IMR-90 (cell line): Measurements from ENCODE around the gene TF. TPM values are rescaled to one million over a fixed set of nuclear protein-coding genes. Genes with fewer than 3 reads are reported as not detected.

Experiments
- ATAC-seq: fragments of 200-7000 bp; cut with Tn5 transposase; 2 replicates; pipeline ENCODE4 v1.9.1; 2020; ENCODE audit warnings: low read depth, mild to moderate bottlenecking, moderate library complexity
- BruUV-seq: library from RNA; stranded (reverse); fragments of 400-500 nt; replicated peaks from 2 replicates; lab custom pipeline; 2021; lab: Mats Ljungman, UMichigan
- CTCF ChIA-PET: fragments of 300-600 bp; formaldehyde crosslinking; extraction: SDS; loops from one replicate; lab custom pipeline; 2021; ENCODE audit warnings: antibody characterized with exemption; lab: Yijun Ruan, JAX
- POLR2A ChIA-PET: fragments of 300-600 bp; sonication (Branson Sonifier 250); formaldehyde crosslinking; loops from one replicate; lab custom pipeline; 2022; ENCODE audit warnings: antibody characterized with exemption; ENCODE audit not compliant: unreplicated experiment; lab: Charles Lee
- DNase-seq: peaks from one replicate; pipeline ENCODE4 v3.0.0; 2013
- H2AFZ ChIP-seq: replicated peaks from 2 replicates; pipeline ENCODE3; 2013; ENCODE audit warnings: low read length, mild to moderate bottlenecking; ENCODE audit not compliant: poor library complexity
- H2AK5ac ChIP-seq: 2 replicates; pipeline ENCODE4 v1.6.1; 2013; ENCODE audit warnings: low read depth, low read length, inconsistent platforms
- H2AK9ac ChIP-seq: replicated peaks from 2 replicates; pipeline ENCODE3; 2013; ENCODE audit warnings: mild to moderate bottlenecking, low read depth, low read length, moderate library complexity; ENCODE audit not compliant: poor library complexity
- H2BK120ac ChIP-seq: 2 replicates; pipeline ENCODE4 v1.6.1; 2013; ENCODE audit warnings: low read depth, low read length, inconsistent platforms
- H2BK15ac ChIP-seq: 3 replicates; pipeline ENCODE4 v1.6.1; 2013; ENCODE audit warnings: low read depth, low read length, inconsistent platforms
- H2BK20ac ChIP-seq: 2 replicates; pipeline ENCODE4 v1.6.1; 2013; ENCODE audit warnings: low read depth, mild to moderate bottlenecking, inconsistent platforms, low read length, moderate library complexity
- H2BK5ac ChIP-seq: 2 replicates; pipeline ENCODE4 v1.6.1; 2013; ENCODE audit warnings: mild to moderate bottlenecking, low read depth, low read length, inconsistent platforms; ENCODE audit not compliant: poor library complexity, severe bottlenecking
- H3K14ac ChIP-seq: replicated peaks from 2 replicates; pipeline ENCODE4 v1.6.1; 2013; ENCODE audit warnings: low read depth, low read length, inconsistent platforms
- H3K18ac ChIP-seq: 2 replicates; pipeline ENCODE4 v1.6.1; 2013; ENCODE audit warnings: low read depth, low read length, control low read depth
- H3K23ac ChIP-seq: 2 replicates; pipeline ENCODE4 v1.6.1; 2013; ENCODE audit warnings: low read depth, low read length, inconsistent platforms
- H3K27ac ChIP-seq: 2 replicates; pipeline ENCODE4 v1.5.1; 2013; ENCODE audit warnings: mild to moderate bottlenecking, control low read depth, low read length; ENCODE audit not compliant: insufficient read depth
- H3K27me3 ChIP-seq: 2 replicates; pipeline ENCODE4 v1.6.1; 2013; ENCODE audit warnings: low read length; ENCODE audit not compliant: control insufficient read depth, insufficient read depth
- H3K36me3 ChIP-seq: 2 replicates; pipeline ENCODE4 v1.6.1; 2013; ENCODE audit warnings: low read length, mixed read lengths; ENCODE audit not compliant: control insufficient read depth, insufficient read depth
- H3K4ac ChIP-seq: 2 replicates; pipeline ENCODE4 v1.6.1; 2013; ENCODE audit warnings: low read depth, low read length, inconsistent platforms
- H3K4me1 ChIP-seq: 2 replicates; pipeline ENCODE4 v1.6.1; 2013; ENCODE audit warnings: low read length, mixed read lengths; ENCODE audit not compliant: control insufficient read depth, insufficient read depth
- H3K4me2 ChIP-seq: 2 replicates; pipeline ENCODE4 v1.6.1; 2013; ENCODE audit warnings: low read depth, mild to moderate bottlenecking, control low read depth, low read length, moderate library complexity
- H3K4me3 ChIP-seq: 2 replicates; pipeline ENCODE4 v1.5.1; 2013; ENCODE audit warnings: low read depth, mild to moderate bottlenecking, control low read depth, low read length, moderate library complexity; ENCODE audit not compliant: insufficient read depth
- H3K56ac ChIP-seq: 2 replicates; pipeline ENCODE4 v1.6.1; 2013; ENCODE audit warnings: low read length, inconsistent platforms; ENCODE audit not compliant: insufficient read depth; ENCODE audit errors: extremely low read depth
- H3K79me1 ChIP-seq, 2 experiments: 2 replicates each; pipeline ENCODE4 v1.6.1; 2013; ENCODE audit warnings: low read length in 2 of 2, inconsistent platforms in 1 of 2, low read depth in 1 of 2
- H3K9ac ChIP-seq: 2 replicates; pipeline ENCODE4 v1.6.1; 2013; ENCODE audit warnings: low read depth, low read length, control low read depth
- H3K9me1 ChIP-seq: 2 replicates; pipeline ENCODE4 v1.6.1; 2013; ENCODE audit warnings: low read length, inconsistent platforms; ENCODE audit not compliant: insufficient read depth
- H3K9me3 ChIP-seq: 2 replicates; pipeline ENCODE4 v1.6.1; 2013; ENCODE audit warnings: low read length; ENCODE audit not compliant: control insufficient read depth, insufficient read depth
- H4K20me1 ChIP-seq: 2 replicates; pipeline ENCODE4 v1.6.1; 2013; ENCODE audit warnings: low read length, inconsistent platforms; ENCODE audit not compliant: insufficient read depth
- H4K5ac ChIP-seq: 2 replicates; pipeline ENCODE4 v1.6.1; 2013; ENCODE audit warnings: mild to moderate bottlenecking, low read depth, low read length, control low read depth
- H4K8ac ChIP-seq, 2 experiments: 2 replicates each; pipeline ENCODE4 v1.6.1; 2013; ENCODE audit warnings: low read depth in 2 of 2, low read length in 2 of 2, control low read depth in 1 of 2, inconsistent platforms in 1 of 2
- H4K91ac ChIP-seq: 2 replicates; pipeline ENCODE4 v1.6.1; 2013; ENCODE audit warnings: low read depth, low read length, inconsistent platforms; ENCODE audit not compliant: insufficient read depth
- BHLHE40 ChIP-seq: fragments of 150-350 bp; IDR thresholded peaks from 2 replicates; pipeline ENCODE4 v1.6.1; 2016; ENCODE audit warnings: mild to moderate bottlenecking, low read depth, low read length
- CEBPB ChIP-seq: IDR thresholded peaks from 2 replicates; pipeline ENCODE4 v1.6.1; 2012; ENCODE audit warnings: low read depth, low read length, improper control_type of control experiment
- CHD1 ChIP-seq: IDR thresholded peaks from 2 replicates; pipeline ENCODE4 v1.6.1; 2012; ENCODE audit warnings: low read depth, low read length, improper control_type of control experiment
- FOS ChIP-seq: fragments of 150-350 bp; IDR thresholded peaks from 2 replicates; pipeline ENCODE4 v1.6.1; 2016; ENCODE audit warnings: low read depth, low read length
- MAFK ChIP-seq: IDR thresholded peaks from 2 replicates; pipeline ENCODE4 v1.6.1; 2012; ENCODE audit warnings: low read depth, low read length, improper control_type of control experiment
- MAZ ChIP-seq: IDR thresholded peaks from 2 replicates; pipeline ENCODE4 v1.6.1; 2012; ENCODE audit warnings: low read depth, mild to moderate bottlenecking, low read length, improper control_type of control experiment, moderate library complexity, borderline replicate concordance
- MXI1 ChIP-seq: IDR thresholded peaks from 2 replicates; pipeline ENCODE4 v1.6.1; 2012; ENCODE audit warnings: low read depth, mild to moderate bottlenecking, low read length, moderate library complexity, borderline replicate concordance
- NFE2L2 ChIP-seq: fragments of 150-350 bp; IDR thresholded peaks from 2 replicates; pipeline ENCODE4 v1.6.1; 2016; ENCODE audit warnings: low read depth, mild to moderate bottlenecking, low read length
- POLR2A ChIP-seq: IDR thresholded peaks from 2 replicates; pipeline ENCODE4 v1.6.1; 2012; ENCODE audit warnings: mild to moderate bottlenecking, low read depth, low read length
- RAD21 ChIP-seq: IDR thresholded peaks from 2 replicates; pipeline ENCODE4 v1.6.1; 2012; ENCODE audit warnings: low read length, improper control_type of control experiment
- RCOR1 ChIP-seq: IDR thresholded peaks from 2 replicates; pipeline ENCODE4 v1.6.1; 2012; ENCODE audit warnings: mild to moderate bottlenecking, low read length, improper control_type of control experiment; ENCODE audit not compliant: insufficient replicate concordance
- RFX5 ChIP-seq: IDR thresholded peaks from 2 replicates; pipeline ENCODE4 v1.8.0; 2012; ENCODE audit warnings: low read depth, mild to moderate bottlenecking, low read length, moderate library complexity
- SMC3 ChIP-seq: fragments of 150-350 bp; IDR thresholded peaks from 2 replicates; pipeline ENCODE4 v1.6.1; 2016; ENCODE audit warnings: low read depth, mild to moderate bottlenecking, antibody characterized with exemption, low read length, moderate library complexity
- USF2 ChIP-seq: fragments of 150-350 bp; IDR thresholded peaks from 2 replicates; pipeline ENCODE4 v1.6.1; 2017; ENCODE audit warnings: mild to moderate bottlenecking, antibody characterized with exemption, low read length, low read depth
- WGBS, 2 experiments: methylation state at CpG; one replicate each; pipeline versions ENCODE4 v1.1.5 to v1.1.7; 2013; ENCODE audit warnings: missing lambda C conversion rate in 2 of 2; ENCODE audit not compliant: insufficient read length in 1 of 2; ENCODE audit errors: extremely low coverage in 2 of 2; 5-methylcytosine and 5-hydroxymethylcytosine counted together
- dilution Hi-C: fragments of 300-500 bp; cut with HindIII; formaldehyde crosslinking; loops from one replicate; pipeline ENCODE4 v1.14.3; 2018; ENCODE audit warnings: low sequenced_read_pairs; ENCODE audit not compliant: unreplicated experiment
- in situ Hi-C: fragments of 300-500 bp; cut with MboI; formaldehyde crosslinking; loops from 3 replicates; pipeline ENCODE4 v1.14.3; 2019; ENCODE audit warnings: low sequenced_read_pairs, inconsistent platforms, mixed read lengths
- intact Hi-C: fragments of 100-400 bp; cut with micrococcal nuclease; formaldehyde crosslinking; loops from 2 replicates; pipeline ENCODE4 v1.10.0; 2022
- polyA plus RNA-seq, 3 experiments: library from polyadenylated mRNA; depleted of rRNA; stranded (reverse); fragments of >200 nt; gene quantifications; 2 replicates each; pipeline ENCODE4 v1.2.3, GENCODE V29; 2012; ENCODE audit warnings: low replicate concordance in 1 of 3
- total RNA-seq: library from RNA; depleted of rRNA; stranded (reverse); fragments of >200 nt; gene quantifications from 2 replicates; pipeline ENCODE4 v1.2.3, GENCODE V29; 2012
- TF ChIP-seq, protein P1 (sequence below): conservative IDR thresholded peaks from 2 replicates; pipeline ENCODE4 v1.5.1; 2012; ENCODE audit warnings: mild to moderate bottlenecking, low read depth, low read length, improper control_type of control experiment
- TF ChIP-seq, protein P2 (sequence below): fragments of 150-350 bp; IDR thresholded peaks from 2 replicates; pipeline ENCODE4 v1.6.1; 2016; ENCODE audit warnings: low read depth, mild to moderate bottlenecking, low read length, moderate library complexity, borderline replicate concordance

The TF gene
- total and polyA plus RNA-seq, 2 of the 4 experiments (the other 2 are of a cell fraction): 0.07 TPM; not detected in 1

DNA sequence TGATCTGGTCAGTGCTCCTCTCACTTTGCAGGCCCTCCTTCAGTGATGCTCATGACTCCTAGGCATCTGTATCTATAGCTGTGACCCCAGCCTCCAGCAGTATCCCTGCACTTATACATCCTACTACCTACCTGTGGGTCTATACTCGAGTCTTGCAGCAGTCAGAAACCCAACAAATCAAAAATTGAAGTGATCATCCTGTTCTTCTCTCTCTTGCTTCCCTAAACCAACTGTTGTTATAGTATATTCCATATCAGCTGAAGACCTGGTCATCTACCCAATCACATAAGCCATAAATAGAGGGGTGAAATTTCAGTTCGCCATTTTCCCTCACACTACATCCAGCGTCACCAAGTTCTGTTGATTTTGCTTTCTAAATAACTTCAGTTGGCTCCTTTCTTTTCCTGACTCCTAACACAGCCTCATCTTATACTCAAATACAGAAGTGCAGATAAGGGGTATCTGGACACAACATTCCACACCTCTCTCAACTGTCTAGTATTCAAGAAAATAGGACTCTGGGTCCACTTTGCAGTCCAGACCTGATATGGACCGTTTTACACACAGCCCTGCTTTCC, 33.5 kb downstream of the TF start:
- intact Hi-C loops (no loop called here), in situ Hi-C loops (no loop called here), dilution Hi-C loops (no loop called here)
- Histone ChIP-seq H3K23ac (no peak overlapping the region), H2AK5ac (no peak overlapping the region), H2AK9ac (no peak overlapping the region), H3K9me3 (0 out of 2 replicates have a peak, but pooled peaks cover 1% of the 10 kb centered on the region), H2AFZ (no peak overlapping the region), H2BK120ac (no peak overlapping the region), H3K27ac (no peak overlapping the region), H4K5ac (no peak overlapping the region), H3K4me2 (no peak overlapping the region), H4K20me1 (no peaks in the 10 kb centered on the region), H3K9me1 (no peaks in the 10 kb centered on the region), H3K9ac (no peak overlapping the region), H3K27me3 (peaks cover 12% of the 10 kb centered on the region), H3K18ac (no peak overlapping the region), H2BK15ac (no peak overlapping the region), H3K4me1 (no peaks in the 10 kb centered on the region), H2BK20ac (no peak overlapping the region), H3K14ac (no peak overlapping the region), H2BK5ac (no peak overlapping the region), H4K91ac (no peak overlapping the region), H3K4ac (no peak overlapping the region), H3K4me3 (no peak overlapping the region), H4K8ac (no peak overlapping the region), H3K56ac (no peak overlapping the region), H3K36me3 (no peaks in the 10 kb centered on the region), H3K79me1 (no peaks in the 10 kb centered on the region)
- CTCF ChIA-PET: no interaction called here
- TF ChIP-seq NFE2L2 (no peak), MAZ (no peak), RFX5 (no peak), CEBPB (no peak), MAFK (no peak), SMC3 (no peak), MXI1 (no peak), RAD21 (no peak), POLR2A (no peak), RCOR1 (no peak), USF2 (no peak), CHD1 (no peak), BHLHE40 (no peak), FOS (no peak)
- TF ChIP-seq, protein P1, sequence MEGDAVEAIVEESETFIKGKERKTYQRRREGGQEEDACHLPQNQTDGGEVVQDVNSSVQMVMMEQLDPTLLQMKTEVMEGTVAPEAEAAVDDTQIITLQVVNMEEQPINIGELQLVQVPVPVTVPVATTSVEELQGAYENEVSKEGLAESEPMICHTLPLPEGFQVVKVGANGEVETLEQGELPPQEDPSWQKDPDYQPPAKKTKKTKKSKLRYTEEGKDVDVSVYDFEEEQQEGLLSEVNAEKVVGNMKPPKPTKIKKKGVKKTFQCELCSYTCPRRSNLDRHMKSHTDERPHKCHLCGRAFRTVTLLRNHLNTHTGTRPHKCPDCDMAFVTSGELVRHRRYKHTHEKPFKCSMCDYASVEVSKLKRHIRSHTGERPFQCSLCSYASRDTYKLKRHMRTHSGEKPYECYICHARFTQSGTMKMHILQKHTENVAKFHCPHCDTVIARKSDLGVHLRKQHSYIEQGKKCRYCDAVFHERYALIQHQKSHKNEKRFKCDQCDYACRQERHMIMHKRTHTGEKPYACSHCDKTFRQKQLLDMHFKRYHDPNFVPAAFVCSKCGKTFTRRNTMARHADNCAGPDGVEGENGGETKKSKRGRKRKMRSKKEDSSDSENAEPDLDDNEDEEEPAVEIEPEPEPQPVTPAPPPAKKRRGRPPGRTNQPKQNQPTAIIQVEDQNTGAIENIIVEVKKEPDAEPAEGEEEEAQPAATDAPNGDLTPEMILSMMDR: no peak
- TF ChIP-seq, protein P2, sequence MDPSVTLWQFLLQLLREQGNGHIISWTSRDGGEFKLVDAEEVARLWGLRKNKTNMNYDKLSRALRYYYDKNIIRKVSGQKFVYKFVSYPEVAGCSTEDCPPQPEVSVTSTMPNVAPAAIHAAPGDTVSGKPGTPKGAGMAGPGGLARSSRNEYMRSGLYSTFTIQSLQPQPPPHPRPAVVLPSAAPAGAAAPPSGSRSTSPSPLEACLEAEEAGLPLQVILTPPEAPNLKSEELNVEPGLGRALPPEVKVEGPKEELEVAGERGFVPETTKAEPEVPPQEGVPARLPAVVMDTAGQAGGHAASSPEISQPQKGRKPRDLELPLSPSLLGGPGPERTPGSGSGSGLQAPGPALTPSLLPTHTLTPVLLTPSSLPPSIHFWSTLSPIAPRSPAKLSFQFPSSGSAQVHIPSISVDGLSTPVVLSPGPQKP: no peak
- ATAC-seq (no peak), DNase-seq (no peak)
- no CpG with 5 or more reads among the region's 4 CpGs for WGBS, 2 experiments
- BruUV-seq: no TSS peak
- POLR2A ChIA-PET: no interaction called here
